DND-41 (cell line): Measurements from ENCODE around the gene EPHB2.

ENCODE experiments used
- ATAC-seq: fragments of 200-7000 bp; cut with Tn5 transposase; 3 replicates; pipeline ENCODE4 v1.9.1; 2021; ENCODE audit warnings: low read depth; ENCODE audit not compliant: insufficient read depth
- DNase-seq: peaks from one replicate; pipeline ENCODE4 v3.0.0-alpha.2; 2020
- H2AFZ ChIP-seq: 2 replicates; pipeline ENCODE4 v1.6.0; 2012; ENCODE audit warnings: low read depth, low read length
- H3K27ac ChIP-seq: 2 replicates; pipeline ENCODE4 v1.5.1; 2012; ENCODE audit warnings: low read length, inconsistent platforms
- H3K27me3 ChIP-seq: fragments of 200-600 bp; sonication (generic); 2 replicates; pipeline ENCODE4 v1.6.0; 2012; ENCODE audit warnings: low read length, mild to moderate bottlenecking, inconsistent platforms; ENCODE audit not compliant: insufficient read depth, poor library complexity
- H3K36me3 ChIP-seq: 2 replicates; pipeline ENCODE4 v1.5.1; 2012; ENCODE audit warnings: low read length, inconsistent platforms; ENCODE audit not compliant: insufficient read depth
- H3K4me1 ChIP-seq: 2 replicates; pipeline ENCODE4 v1.5.1; 2012; ENCODE audit warnings: mild to moderate bottlenecking, low read length; ENCODE audit not compliant: insufficient read depth
- H3K4me2 ChIP-seq: 2 replicates; pipeline ENCODE4 v1.6.0; 2012; ENCODE audit warnings: mild to moderate bottlenecking, moderate library complexity, low read length, inconsistent platforms; ENCODE audit not compliant: insufficient read depth
- H3K4me3 ChIP-seq, 2 experiments: fragments of 200-600 bp in 1 of 2; shearing (Covaris generic) in 1 of 2; 2 replicates each; pipeline ENCODE4 v1.5.1; 2012 to 2016; ENCODE audit warnings: inconsistent platforms in 2 of 2, low read length in 2 of 2, mild to moderate bottlenecking in 2 of 2, low read depth in 1 of 2, moderate library complexity in 1 of 2
- H3K79me2 ChIP-seq: 2 replicates; pipeline ENCODE4 v1.6.0; 2012; ENCODE audit warnings: low read length, inconsistent platforms; ENCODE audit not compliant: insufficient read depth
- H3K9ac ChIP-seq: 2 replicates; pipeline ENCODE4 v1.6.0; 2012; ENCODE audit warnings: low read depth, mild to moderate bottlenecking, inconsistent platforms, low read length, moderate library complexity
- H3K9me3 ChIP-seq: 2 replicates; pipeline ENCODE4 v1.5.1; 2012; ENCODE audit warnings: low read length, moderate library complexity, mild to moderate bottlenecking, inconsistent platforms; ENCODE audit not compliant: insufficient read depth, severe bottlenecking
- H4K20me1 ChIP-seq: 2 replicates; pipeline ENCODE4 v1.6.0; 2012; ENCODE audit warnings: low read length; ENCODE audit not compliant: insufficient read depth
- EZH2 ChIP-seq: IDR thresholded peaks from 3 replicates; pipeline ENCODE4 v1.6.1; 2012; ENCODE audit warnings: borderline replicate concordance, low read depth, mild to moderate bottlenecking, moderate library complexity, low read length, inconsistent platforms; ENCODE audit not compliant: severe bottlenecking
- TF ChIP-seq, protein P1 (sequence below): IDR thresholded peaks from 2 replicates; pipeline ENCODE4 v1.5.1; 2012; ENCODE audit warnings: borderline replicate concordance, low read length, moderate library complexity, mild to moderate bottlenecking; ENCODE audit not compliant: poor library complexity, severe bottlenecking; ENCODE audit errors: extremely low read depth

Gene EPHB2

GRCh38 chr1:22773981-22774832 is 63.6 kb downstream of the EPHB2 start:
- Histone ChIP-seq H3K4me3 (no peak overlapping the region), H3K27me3 (peaks cover 7% of the 10 kb centered on the region), H3K36me3 (no peaks in the 10 kb centered on the region), H3K9me3 (no peaks in the 10 kb centered on the region), H4K20me1 (no peaks in the 10 kb centered on the region; the same call in 1 of the 2 replicates), H2AFZ (no peak overlapping the region), H3K27ac (no peak overlapping the region), H3K4me2 (no peak overlapping the region), H3K9ac (no peak overlapping the region), H3K79me2 (no peaks in the 10 kb centered on the region), H3K4me1 (no peaks in the 10 kb centered on the region)
- DNase-seq (no peak), ATAC-seq (no peak)
- TF ChIP-seq, protein P1, sequence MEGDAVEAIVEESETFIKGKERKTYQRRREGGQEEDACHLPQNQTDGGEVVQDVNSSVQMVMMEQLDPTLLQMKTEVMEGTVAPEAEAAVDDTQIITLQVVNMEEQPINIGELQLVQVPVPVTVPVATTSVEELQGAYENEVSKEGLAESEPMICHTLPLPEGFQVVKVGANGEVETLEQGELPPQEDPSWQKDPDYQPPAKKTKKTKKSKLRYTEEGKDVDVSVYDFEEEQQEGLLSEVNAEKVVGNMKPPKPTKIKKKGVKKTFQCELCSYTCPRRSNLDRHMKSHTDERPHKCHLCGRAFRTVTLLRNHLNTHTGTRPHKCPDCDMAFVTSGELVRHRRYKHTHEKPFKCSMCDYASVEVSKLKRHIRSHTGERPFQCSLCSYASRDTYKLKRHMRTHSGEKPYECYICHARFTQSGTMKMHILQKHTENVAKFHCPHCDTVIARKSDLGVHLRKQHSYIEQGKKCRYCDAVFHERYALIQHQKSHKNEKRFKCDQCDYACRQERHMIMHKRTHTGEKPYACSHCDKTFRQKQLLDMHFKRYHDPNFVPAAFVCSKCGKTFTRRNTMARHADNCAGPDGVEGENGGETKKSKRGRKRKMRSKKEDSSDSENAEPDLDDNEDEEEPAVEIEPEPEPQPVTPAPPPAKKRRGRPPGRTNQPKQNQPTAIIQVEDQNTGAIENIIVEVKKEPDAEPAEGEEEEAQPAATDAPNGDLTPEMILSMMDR, result no peak
- TF ChIP-seq EZH2, result no peak

DNA sequence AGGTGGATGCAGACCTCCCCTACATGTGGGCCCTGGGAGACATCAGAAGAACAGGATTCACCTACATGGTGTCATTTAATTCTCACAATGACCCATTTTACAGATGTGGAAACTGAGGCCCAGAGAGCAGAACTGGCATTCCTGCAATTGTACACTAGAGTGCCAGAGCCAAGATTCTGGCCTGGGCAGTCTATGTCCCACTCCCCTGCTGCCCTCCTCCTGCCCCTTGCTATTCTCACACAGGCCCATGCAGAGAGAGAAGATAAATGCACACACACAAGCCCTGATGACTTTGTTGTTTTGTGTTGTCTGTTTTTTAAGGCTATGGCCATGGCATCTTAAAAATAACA is 64.2 kb downstream of the EPHB2 start:
- no peaks in the 10 kb centered on the region; the same call in 1 of the 2 replicates for H4K20me1 ChIP-seq
- H3K36me3 ChIP-seq, result no peaks in the 10 kb centered on the region
- peaks cover 7% of the 10 kb centered on the region for H3K27me3 ChIP-seq
- no peaks in the 10 kb centered on the region for H3K4me1 ChIP-seq
- ATAC-seq, result no peak
- TF ChIP-seq, protein P1, result no peak
- no peak for TF ChIP-seq EZH2
- H3K9me3 ChIP-seq, result no peaks in the 10 kb centered on the region
- H3K4me2 ChIP-seq, result no peak overlapping the region
- no peak overlapping the region for H3K9ac ChIP-seq
- no peak overlapping the region for H2AFZ ChIP-seq
- DNase-seq, result no peak
- no peak overlapping the region for H3K27ac ChIP-seq
- H3K79me2 ChIP-seq, result no peaks in the 10 kb centered on the region
- H3K4me3 ChIP-seq, result no peak overlapping the region

GRCh38 chr1:22775478-22775877 is 64.8 kb downstream of the EPHB2 start:
- Histone ChIP-seq H3K27me3 (peaks cover 7% of the 10 kb centered on the region), H3K4me1 (no peaks in the 10 kb centered on the region), H3K4me3 (no peak overlapping the region), H3K27ac (no peak overlapping the region), H3K9ac (no peak overlapping the region), H2AFZ (no peak overlapping the region), H4K20me1 (no peaks in the 10 kb centered on the region; the same call in 1 of the 2 replicates), H3K9me3 (no peaks in the 10 kb centered on the region), H3K36me3 (no peaks in the 10 kb centered on the region), H3K4me2 (no peak overlapping the region), H3K79me2 (no peaks in the 10 kb centered on the region)
- DNase-seq, result no peak
- no peak for ATAC-seq
- TF ChIP-seq EZH2, result no peak
- TF ChIP-seq, protein P1, result no peak
